Parathyroid adenoma (tissue), 2 donors: ENCODE data around the gene TMEM269.
"Not testable (repeated sequence)": the region's sequence is repeated elsewhere in the genome, so short reads cannot be mapped to it uniquely, and the experiment has no call there.

Source experiments
- H2AFZ ChIP-seq: fragments of 300-600 bp; sonication (generic); one replicate; pipeline ENCODE4 v1.7.0; 2017; ENCODE audit warnings: antibody characterized with exemption, mild to moderate bottlenecking
- H3K27ac ChIP-seq: fragments of 300-600 bp; sonication (generic); one replicate; pipeline ENCODE4 v1.7.0; 2017
- H3K27me3 ChIP-seq: fragments of 300-600 bp; sonication (generic); one replicate; pipeline ENCODE4 v1.7.0; 2017; ENCODE audit warnings: low read length; ENCODE audit not compliant: control insufficient read depth, insufficient read depth
- H3K36me3 ChIP-seq: fragments of 300-600 bp; sonication (generic); one replicate; pipeline ENCODE4 v1.7.0; 2017; ENCODE audit warnings: low read length; ENCODE audit not compliant: control insufficient read depth, insufficient read depth
- H3K4me1 ChIP-seq: fragments of 300-600 bp; sonication (generic); one replicate; pipeline ENCODE4 v1.7.0; 2017; ENCODE audit warnings: control low read depth
- H3K4me2 ChIP-seq: fragments of 300-600 bp; sonication (generic); one replicate; pipeline ENCODE4 v1.7.0; 2017; ENCODE audit warnings: low read length
- H3K4me3 ChIP-seq: fragments of 300-600 bp; sonication (generic); one replicate; pipeline ENCODE4 v1.7.0; 2017; ENCODE audit warnings: low read depth, low read length
- H3K79me2 ChIP-seq: fragments of 300-600 bp; sonication (generic); one replicate; pipeline ENCODE4 v1.7.0; 2017; ENCODE audit warnings: control low read depth
- H3K9ac ChIP-seq: fragments of 300-600 bp; sonication (generic); one replicate; pipeline ENCODE4 v1.7.0; 2017; ENCODE audit warnings: mild to moderate bottlenecking
- H3K9me3 ChIP-seq: fragments of 300-600 bp; sonication (generic); one replicate; pipeline ENCODE4 v1.7.0; 2017; ENCODE audit warnings: low read length; ENCODE audit not compliant: control insufficient read depth
- TF ChIP-seq, protein P1 (sequence below): fragments of 300-600 bp; sonication (generic); IDR thresholded peaks from one replicate; pipeline ENCODE4 v1.7.0; 2017; ENCODE audit warnings: antibody characterized with exemption, mild to moderate bottlenecking
- donor health status: primary hyperparathyroidism.

The TMEM269 gene

DNA sequence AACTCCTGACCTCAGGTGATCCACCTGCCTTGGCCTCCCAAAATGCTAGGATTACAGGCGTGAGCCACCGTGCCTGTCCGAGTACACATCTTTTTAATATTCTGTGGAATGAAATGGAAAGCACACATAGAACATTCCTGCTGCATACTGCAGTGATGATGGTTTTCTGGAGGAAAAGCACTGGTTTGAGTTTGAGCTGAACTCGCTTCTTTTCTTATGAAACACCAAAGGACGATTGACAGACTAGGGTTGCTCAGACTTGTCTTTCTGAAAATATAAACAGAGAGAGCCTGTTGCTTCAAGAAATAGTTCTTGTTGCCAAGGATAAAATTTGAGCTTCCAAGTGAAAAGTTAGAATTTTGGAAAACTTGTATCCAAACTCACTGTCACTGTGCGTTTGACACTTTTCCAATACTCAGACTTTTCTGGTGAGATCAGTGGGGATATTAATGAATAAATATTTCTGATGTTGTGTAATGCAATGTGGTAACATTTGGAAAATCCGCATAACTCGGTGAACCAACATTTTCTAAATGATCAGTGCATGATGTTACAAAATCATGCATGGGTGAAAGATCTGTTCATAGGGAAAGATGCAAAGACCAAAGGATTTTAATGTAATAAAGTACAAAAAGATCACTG lies 17.2 kb downstream of the TMEM269 start:
- no peak overlapping the region for H3K9ac ChIP-seq
- no peaks in the 10 kb centered on the region for H3K79me2 ChIP-seq
- TF ChIP-seq, protein P1, sequence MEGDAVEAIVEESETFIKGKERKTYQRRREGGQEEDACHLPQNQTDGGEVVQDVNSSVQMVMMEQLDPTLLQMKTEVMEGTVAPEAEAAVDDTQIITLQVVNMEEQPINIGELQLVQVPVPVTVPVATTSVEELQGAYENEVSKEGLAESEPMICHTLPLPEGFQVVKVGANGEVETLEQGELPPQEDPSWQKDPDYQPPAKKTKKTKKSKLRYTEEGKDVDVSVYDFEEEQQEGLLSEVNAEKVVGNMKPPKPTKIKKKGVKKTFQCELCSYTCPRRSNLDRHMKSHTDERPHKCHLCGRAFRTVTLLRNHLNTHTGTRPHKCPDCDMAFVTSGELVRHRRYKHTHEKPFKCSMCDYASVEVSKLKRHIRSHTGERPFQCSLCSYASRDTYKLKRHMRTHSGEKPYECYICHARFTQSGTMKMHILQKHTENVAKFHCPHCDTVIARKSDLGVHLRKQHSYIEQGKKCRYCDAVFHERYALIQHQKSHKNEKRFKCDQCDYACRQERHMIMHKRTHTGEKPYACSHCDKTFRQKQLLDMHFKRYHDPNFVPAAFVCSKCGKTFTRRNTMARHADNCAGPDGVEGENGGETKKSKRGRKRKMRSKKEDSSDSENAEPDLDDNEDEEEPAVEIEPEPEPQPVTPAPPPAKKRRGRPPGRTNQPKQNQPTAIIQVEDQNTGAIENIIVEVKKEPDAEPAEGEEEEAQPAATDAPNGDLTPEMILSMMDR: no peak
- H3K27ac ChIP-seq: no peak overlapping the region
- no peak overlapping the region for H3K4me3 ChIP-seq
- no peak overlapping the region for H3K4me2 ChIP-seq
- no peaks in the 10 kb centered on the region for H3K4me1 ChIP-seq
- H3K27me3 ChIP-seq: no peaks in the 10 kb centered on the region
- H3K36me3 ChIP-seq: no peaks in the 10 kb centered on the region
- no peaks in the 10 kb centered on the region for H3K9me3 ChIP-seq
- no peak overlapping the region for H2AFZ ChIP-seq

GRCh38 chr1:42806171-42806570 lies 21.4 kb downstream of the TMEM269 start:
- no peak overlapping the region for H3K4me3 ChIP-seq
- H3K4me1 ChIP-seq: no peaks in the 10 kb centered on the region
- H3K36me3 ChIP-seq: no peaks in the 10 kb centered on the region
- H3K27me3 ChIP-seq: no peaks in the 10 kb centered on the region
- H3K9me3 ChIP-seq: no peaks in the 10 kb centered on the region
- H3K79me2 ChIP-seq: no peaks in the 10 kb centered on the region
- no peak overlapping the region for H3K4me2 ChIP-seq
- H3K27ac ChIP-seq: no peak overlapping the region
- H2AFZ ChIP-seq: no peak overlapping the region
- no peak overlapping the region for H3K9ac ChIP-seq
- TF ChIP-seq, protein P1: no peak

GRCh38 chr1:42806593-42806992 lies 21.8 kb downstream of the TMEM269 start:
- H3K4me2 ChIP-seq: no peak overlapping the region

GRCh38 chr1:42807056-42807668 lies 22.4 kb downstream of the TMEM269 start:
- H3K4me3 ChIP-seq: no peak overlapping the region
- no peaks in the 10 kb centered on the region for H3K27me3 ChIP-seq
- H3K4me2 ChIP-seq: no peak overlapping the region
- no peak overlapping the region for H2AFZ ChIP-seq
- no peaks in the 10 kb centered on the region for H3K36me3 ChIP-seq
- no peak overlapping the region for H3K9ac ChIP-seq
- no peak overlapping the region for H3K27ac ChIP-seq
- H3K79me2 ChIP-seq: no peaks in the 10 kb centered on the region
- H3K4me1 ChIP-seq: no peaks in the 10 kb centered on the region
- TF ChIP-seq, protein P1: no peak
- H3K9me3 ChIP-seq: no peaks in the 10 kb centered on the region

More at GRCh38 chr1:42806593-42806992, 21.8 kb downstream of the TMEM269 start:
- H3K27me3 ChIP-seq: no peaks in the 10 kb centered on the region
- no peaks in the 10 kb centered on the region for H3K36me3 ChIP-seq
- H3K79me2 ChIP-seq: no peaks in the 10 kb centered on the region
- no peaks in the 10 kb centered on the region for H3K9me3 ChIP-seq
- no peaks in the 10 kb centered on the region for H3K4me1 ChIP-seq
- TF ChIP-seq, protein P1: no peak
- no peak overlapping the region for H2AFZ ChIP-seq
- no peak overlapping the region for H3K9ac ChIP-seq
- no peak overlapping the region for H3K27ac ChIP-seq
- H3K4me3 ChIP-seq: no peak overlapping the region

DNA sequence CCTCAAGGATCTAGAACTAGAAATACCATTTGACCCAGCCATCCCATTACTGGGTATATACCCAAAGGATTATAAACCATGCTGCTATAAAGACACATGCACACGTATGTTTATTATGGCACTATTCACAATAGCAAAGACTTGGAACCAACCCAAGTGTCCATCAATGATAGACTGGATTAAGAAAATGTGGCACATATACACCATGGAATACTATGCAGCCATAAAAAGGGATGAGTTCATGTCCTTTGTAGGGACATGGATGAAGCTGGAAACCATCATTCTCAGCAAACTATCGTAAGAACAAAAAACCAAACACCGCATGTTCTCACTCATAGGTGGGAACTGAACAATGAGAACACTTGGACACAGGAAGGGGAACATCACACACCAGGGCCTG lies 30.0 kb downstream of the TMEM269 start:
- not testable (repeated sequence) for H3K27ac ChIP-seq, H3K4me2 ChIP-seq, H3K4me1 ChIP-seq, H2AFZ ChIP-seq, H3K36me3 ChIP-seq, H3K27me3 ChIP-seq, H3K79me2 ChIP-seq, H3K9ac ChIP-seq, H3K9me3 ChIP-seq, H3K4me3 ChIP-seq
